Spinal cord (tissue), 10 donors: Measurements from ENCODE around the gene CYTH3. TPM values are rescaled to one million over a fixed set of nuclear protein-coding genes. Genes with fewer than 3 reads are reported as not detected.
"Not testable (repeated sequence)": the region's sequence is repeated elsewhere in the genome, so short reads cannot be mapped to it uniquely, and the experiment has no call there.

Experiments used
- DNase-seq, 6 donors: peaks; one replicate each; pipeline versions ENCODE4 v3.0.0 to v3.0.0-alpha.2; 2013 to 2015; ENCODE audit warnings: low spot score in 6 of 6, low read depth in 4 of 6
- H3K27ac ChIP-seq: one replicate; pipeline ENCODE4 v1.5.1; 2013; ENCODE audit warnings: low read depth, low read length, control low read depth
- H3K27me3 ChIP-seq: one replicate; pipeline ENCODE4 v1.6.1; 2013; ENCODE audit warnings: low read length; ENCODE audit not compliant: control insufficient read depth, insufficient read depth
- H3K36me3 ChIP-seq: one replicate; pipeline ENCODE4 v1.6.1; 2013; ENCODE audit warnings: low read length; ENCODE audit not compliant: control insufficient read depth, insufficient read depth
- H3K4me1 ChIP-seq: one replicate; pipeline ENCODE4 v1.6.1; 2013; ENCODE audit warnings: low read length; ENCODE audit not compliant: control insufficient read depth, insufficient read depth
- H3K4me3 ChIP-seq: one replicate; pipeline ENCODE4 v1.5.1; 2013; ENCODE audit warnings: low read depth, low read length, control low read depth
- H3K9me3 ChIP-seq: one replicate; pipeline ENCODE4 v1.6.1; 2013; ENCODE audit warnings: low read length; ENCODE audit not compliant: control insufficient read depth, insufficient read depth
- WGBS: methylation state at CpG from one replicate; pipeline ENCODE4 v1.1.5; 2013; ENCODE audit warnings: missing lambda C conversion rate; ENCODE audit not compliant: insufficient coverage; 5-methylcytosine and 5-hydroxymethylcytosine counted together
- polyA plus RNA-seq, 2 donors: library from polyadenylated mRNA; unstranded; fragments of 120-200 nt; gene quantifications; one replicate each; pipeline ENCODE4 v1.2.1, GENCODE V29; 2013; ENCODE audit not compliant: insufficient read length in 2 of 2
- total RNA-seq, 2 donors: library from RNA; depleted of rRNA in 1 of 2; stranded (reverse); fragments of 120-200 nt in 1 of 2; fragments of >200 nt in 1 of 2; gene quantifications; one replicate each; pipeline versions ENCODE4 v1.2.3 to v1.2.4, GENCODE V29; 2013 to 2014
- donor health status: healthy.

CYTH3 gene
- total and polyA plus RNA-seq, 4 donors: 24.8 to 41.9 (median 31.3) TPM

- no CpG with 5 or more reads among the region's 8 CpGs for WGBS
- Histone ChIP-seq H3K27me3 (no peaks in the 10 kb centered on the region), H3K9me3 (no peaks in the 10 kb centered on the region), H3K27ac (no peak overlapping the region), H3K4me3 (no peak overlapping the region), H3K4me1 (no peaks in the 10 kb centered on the region), H3K36me3 (peaks cover 3% of the 10 kb centered on the region)
- no peak for DNase-seq
Observed at GRCh38 chr7:6197801-6198551, 74.4 kb downstream of the CYTH3 start.

- 60% methylated on average over 6 of the region's 8 CpGs for WGBS
- peaks cover 10% of the 10 kb centered on the region for H3K36me3 ChIP-seq
- H3K27me3 ChIP-seq: no peaks in the 10 kb centered on the region
- no peaks in the 10 kb centered on the region for H3K4me1 ChIP-seq
- no peak for DNase-seq
- H3K4me3 ChIP-seq: no peak overlapping the region
- H3K27ac ChIP-seq: no peak overlapping the region
- no peaks in the 10 kb centered on the region for H3K9me3 ChIP-seq
Observed at GRCh38 chr7:6193709-6194108, 78.7 kb downstream of the CYTH3 start.

GRCh38 chr7:6190563-6190962 is 81.9 kb downstream of the CYTH3 start:
- H3K27ac ChIP-seq, H3K27me3 ChIP-seq, H3K4me1 ChIP-seq, DNase-seq, H3K4me3 ChIP-seq, H3K9me3 ChIP-seq: not testable (repeated sequence)
- H3K36me3 ChIP-seq: peaks cover 23% of the 10 kb centered on the region
- WGBS: 100% methylated on average over 3 of the region's 7 CpGs

- no peak overlapping the region for H3K27ac ChIP-seq
- no peaks in the 10 kb centered on the region for H3K4me1 ChIP-seq
- no peak overlapping the region for H3K4me3 ChIP-seq
- H3K27me3 ChIP-seq: no peaks in the 10 kb centered on the region
- DNase-seq: no peak
- 82% methylated on average over 3 of the region's 5 CpGs for WGBS
- H3K9me3 ChIP-seq: no peaks in the 10 kb centered on the region
- peaks cover 25% of the 10 kb centered on the region for H3K36me3 ChIP-seq
Observed at GRCh38 chr7:6188389-6188788, 84.0 kb downstream of the CYTH3 start.

- Histone ChIP-seq H3K9me3 (no peaks in the 10 kb centered on the region), H3K36me3 (peaks cover 29% of the 10 kb centered on the region), H3K27me3 (no peaks in the 10 kb centered on the region), H3K4me1 (no peaks in the 10 kb centered on the region), H3K4me3 (no peak overlapping the region), H3K27ac (no peak overlapping the region)
- WGBS: 68% methylated on average over 9 of the region's 11 CpGs
- no peak for DNase-seq
Observed at GRCh38 chr7:6186577-6186976, 85.8 kb downstream of the CYTH3 start.

- H3K4me3 ChIP-seq: no peak overlapping the region
- no peak for DNase-seq
- H3K4me1 ChIP-seq: no peaks in the 10 kb centered on the region
- WGBS: 62% methylated on average over 7 of the region's 10 CpGs
- H3K27me3 ChIP-seq: no peaks in the 10 kb centered on the region
- no peaks in the 10 kb centered on the region for H3K9me3 ChIP-seq
- no peak overlapping the region for H3K27ac ChIP-seq
- peaks cover 20% of the 10 kb centered on the region for H3K36me3 ChIP-seq
Observed at GRCh38 chr7:6182993-6183392, 89.4 kb downstream of the CYTH3 start.

- no peak for DNase-seq
- H3K9me3 ChIP-seq: no peaks in the 10 kb centered on the region
- WGBS: no CpG with 5 or more reads among the region's 1 CpG
Observed at GRCh38 chr7:6181136-6181535, 91.3 kb downstream of the CYTH3 start.

GRCh38 chr7:6180344-6180725 is 92.1 kb downstream of the CYTH3 start:
- Histone ChIP-seq H3K36me3 (peaks cover 13% of the 10 kb centered on the region), H3K4me3 (no peak overlapping the region), H3K4me1 (no peaks in the 10 kb centered on the region), H3K9me3 (no peaks in the 10 kb centered on the region), H3K27ac (no peak overlapping the region), H3K27me3 (no peaks in the 10 kb centered on the region)
- no peak for DNase-seq
- WGBS: 94% methylated on average over 4 of the region's 8 CpGs

More at GRCh38 chr7:6181136-6181535, 91.3 kb downstream of the CYTH3 start:
- no peaks in the 10 kb centered on the region for H3K4me1 ChIP-seq
- no peak overlapping the region for H3K4me3 ChIP-seq
- no peaks in the 10 kb centered on the region for H3K27me3 ChIP-seq
- H3K36me3 ChIP-seq: peaks cover 13% of the 10 kb centered on the region
- H3K27ac ChIP-seq: no peak overlapping the region

GRCh38 chr7:6179620-6180343 is 92.6 kb downstream of the CYTH3 start:
- peak in 1 of 6 donors; percentile 24 for DNase-seq
- H3K4me3 ChIP-seq: no peak overlapping the region
- 95% methylated on average over 3 of the region's 3 CpGs for WGBS
- no peaks in the 10 kb centered on the region for H3K9me3 ChIP-seq
- H3K4me1 ChIP-seq: no peaks in the 10 kb centered on the region
- peaks cover 10% of the 10 kb centered on the region for H3K36me3 ChIP-seq
- H3K27ac ChIP-seq: no peak overlapping the region
- H3K27me3 ChIP-seq: no peaks in the 10 kb centered on the region
